Myocyte (in vitro differentiated cells): Measurements from ENCODE around the gene ENGASE. TPM values are rescaled to one million over a fixed set of nuclear protein-coding genes. Genes with fewer than 3 reads are reported as not detected.

Source experiments
- DNase-seq: peaks from one replicate; pipeline ENCODE4 v3.0.0-alpha.2; 2012; ENCODE audit warnings: low read depth
- total RNA-seq: library from RNA; depleted of rRNA; stranded (reverse); fragments of >200 nt; gene quantifications from 2 replicates; pipeline ENCODE4 v1.2.3, GENCODE V29; 2014

The ENGASE gene
- total RNA-seq, 1 donor from 2014 or later, result 36.8 TPM

DNA sequence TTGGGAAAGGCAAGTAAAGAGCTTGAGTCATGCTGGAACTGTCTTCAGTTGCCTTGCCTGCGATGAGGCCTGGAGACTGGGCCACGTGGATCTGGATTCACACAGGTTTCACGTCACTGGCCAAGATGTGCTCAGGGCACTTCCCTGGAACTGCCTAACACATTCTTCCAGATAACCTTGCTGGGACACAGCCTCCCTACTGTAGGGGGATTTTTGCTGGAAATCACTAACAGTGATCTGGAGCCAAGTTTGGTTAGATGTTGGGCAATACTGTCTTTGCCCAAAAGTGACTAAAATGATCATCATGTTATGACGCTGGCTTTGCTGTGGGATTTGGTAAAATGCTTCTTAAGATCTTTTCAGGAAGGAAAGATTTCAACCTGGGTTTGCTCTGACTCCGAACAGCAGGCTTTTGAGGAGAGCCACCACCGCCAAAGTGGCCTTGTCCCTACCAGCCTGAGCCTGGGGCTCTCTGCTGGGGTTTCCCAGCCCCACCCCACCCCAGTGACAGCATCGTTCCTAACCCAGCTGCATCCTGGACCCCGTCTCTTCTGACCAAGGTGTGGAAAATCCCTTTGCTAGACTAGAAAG, 36.0 kb upstream of the ENGASE start:
- peak; percentile 44 for DNase-seq

DNA sequence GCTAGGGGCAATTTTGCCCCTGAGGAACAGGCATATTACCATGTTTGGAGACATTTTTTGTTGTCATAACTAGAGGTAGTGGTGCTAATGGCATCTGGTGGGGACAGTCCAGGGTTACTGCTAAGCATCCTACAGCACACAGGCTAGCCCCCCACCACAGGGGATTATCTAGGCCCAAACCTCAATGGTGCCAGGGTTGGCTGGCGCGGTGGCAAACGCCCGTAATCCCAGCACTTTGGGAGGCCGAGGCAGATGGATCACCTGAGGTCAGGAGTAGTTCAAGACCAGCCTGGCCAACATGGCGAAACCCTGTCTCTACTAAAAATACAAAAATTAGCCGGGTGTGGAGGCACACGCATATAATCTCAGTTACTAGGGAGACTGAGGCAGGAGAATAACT, 35.5 kb upstream of the ENGASE start:
- DNase-seq, result no peak

DNA sequence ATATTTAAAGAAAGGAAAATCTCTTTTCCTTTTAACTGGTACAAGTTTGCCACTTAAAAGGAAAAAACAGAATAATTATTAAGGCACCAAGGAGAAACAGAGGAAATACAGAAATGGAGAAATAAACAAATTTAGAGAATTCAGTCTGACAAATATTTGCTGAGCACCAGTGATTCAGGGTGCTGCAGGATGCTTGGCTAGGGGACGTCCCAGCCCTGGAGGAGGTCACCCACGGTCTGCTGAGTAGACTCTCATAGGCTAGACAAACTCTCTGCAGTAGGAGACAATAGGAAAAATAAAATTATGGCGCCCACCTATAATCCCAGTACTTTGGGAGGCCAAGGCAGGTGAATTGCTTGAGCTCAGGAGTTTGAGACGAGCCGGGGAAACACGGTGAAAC, 34.7 kb upstream of the ENGASE start:
- no peak for DNase-seq

DNA sequence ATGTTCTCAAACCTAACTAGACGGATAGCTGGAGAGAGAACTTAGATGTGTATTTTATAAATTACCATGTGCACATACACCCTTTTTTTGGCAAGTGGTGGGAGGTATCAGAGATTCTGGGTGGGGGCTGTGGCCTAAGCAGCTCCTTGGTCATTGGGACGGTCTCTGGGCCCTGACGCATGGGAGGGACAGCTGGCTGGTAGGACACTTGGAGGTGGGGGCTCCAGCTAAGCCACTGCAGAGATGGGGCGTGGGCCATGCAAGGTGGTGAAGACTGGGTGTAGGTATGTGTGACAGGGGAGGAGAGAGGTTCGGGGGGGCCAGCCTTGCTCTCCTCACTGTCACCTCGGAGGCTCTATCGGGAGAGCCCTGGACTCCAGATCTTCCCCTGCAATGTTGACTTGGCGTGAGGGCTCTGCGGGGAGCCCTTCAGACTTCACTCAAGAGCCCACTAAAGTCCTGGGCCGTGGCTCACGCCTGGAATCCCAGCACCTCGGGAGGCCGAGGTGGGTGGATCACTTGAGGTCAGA, 33.5 kb upstream of the ENGASE start:
- no peak for DNase-seq

DNA sequence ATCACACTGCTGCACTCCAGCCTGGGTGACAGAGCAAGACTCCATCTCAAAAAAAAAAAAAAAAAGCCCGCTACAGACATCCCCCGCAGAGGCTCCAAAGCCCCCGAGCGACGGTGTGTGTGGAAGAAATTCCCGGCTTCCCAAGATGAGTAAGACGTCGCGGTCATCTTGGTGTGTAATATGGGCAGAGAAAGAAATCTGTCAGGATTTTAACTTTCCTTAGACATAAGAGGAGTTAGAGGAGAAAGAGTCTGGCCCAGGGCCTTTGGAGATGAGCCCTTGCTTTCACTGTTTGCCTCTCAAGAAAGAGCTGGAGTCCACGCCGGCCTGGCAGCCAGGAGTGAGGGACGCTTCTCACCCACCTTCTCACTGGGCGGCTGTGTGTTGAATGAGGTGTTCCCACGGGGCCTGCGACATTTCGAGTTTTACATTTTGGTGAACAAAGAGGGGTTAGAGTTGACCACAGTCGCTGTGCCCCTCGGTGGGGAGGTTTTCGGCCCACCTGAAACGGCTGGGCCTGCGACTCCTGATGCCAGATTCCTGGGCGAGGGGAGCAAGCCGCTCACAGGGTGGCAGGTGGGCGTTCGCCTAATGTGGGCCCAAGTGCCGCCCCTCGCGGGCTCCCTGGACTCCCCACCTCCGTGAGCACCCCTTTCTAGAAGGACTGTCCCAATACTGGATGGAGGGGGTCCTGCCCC, 32.8 kb upstream of the ENGASE start:
- DNase-seq, result no peak

DNA sequence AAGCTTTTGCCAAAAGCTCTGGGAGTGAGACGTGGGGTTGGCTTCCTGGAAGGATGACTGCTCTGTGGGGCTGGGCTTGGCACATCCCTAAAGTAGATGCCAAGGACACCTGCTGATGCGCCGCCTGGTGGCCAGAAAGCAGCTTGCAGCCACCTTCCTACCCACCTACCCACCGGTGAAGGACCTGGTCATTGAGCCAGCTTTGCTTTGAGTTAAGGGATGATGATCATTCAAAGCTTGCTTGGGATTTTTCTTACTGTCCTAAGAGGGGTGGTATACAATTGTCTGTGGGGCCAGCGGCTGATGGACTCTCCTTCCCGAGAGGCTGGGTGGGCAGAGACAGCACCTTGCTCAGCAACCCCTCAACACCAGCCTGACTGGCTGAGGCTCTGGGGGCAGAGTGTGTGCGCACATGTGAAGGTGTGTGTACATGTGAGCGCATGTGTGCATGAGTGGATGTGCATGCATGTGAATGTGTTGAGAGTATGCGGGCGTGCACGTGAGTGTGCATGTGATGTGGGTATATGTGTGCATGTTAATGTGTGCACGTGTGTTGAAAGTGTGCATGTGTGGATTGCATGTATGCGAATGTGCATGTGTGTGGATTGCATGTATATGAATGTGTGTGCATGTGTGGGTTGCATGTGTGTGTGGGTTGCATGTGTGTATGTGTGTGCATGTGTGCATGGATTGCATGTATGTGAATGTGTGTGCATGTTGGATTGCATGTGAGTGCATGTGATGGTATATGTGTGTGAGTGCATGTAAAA, 32.0 kb upstream of the ENGASE start:
- peak; percentile 59 for DNase-seq

DNA sequence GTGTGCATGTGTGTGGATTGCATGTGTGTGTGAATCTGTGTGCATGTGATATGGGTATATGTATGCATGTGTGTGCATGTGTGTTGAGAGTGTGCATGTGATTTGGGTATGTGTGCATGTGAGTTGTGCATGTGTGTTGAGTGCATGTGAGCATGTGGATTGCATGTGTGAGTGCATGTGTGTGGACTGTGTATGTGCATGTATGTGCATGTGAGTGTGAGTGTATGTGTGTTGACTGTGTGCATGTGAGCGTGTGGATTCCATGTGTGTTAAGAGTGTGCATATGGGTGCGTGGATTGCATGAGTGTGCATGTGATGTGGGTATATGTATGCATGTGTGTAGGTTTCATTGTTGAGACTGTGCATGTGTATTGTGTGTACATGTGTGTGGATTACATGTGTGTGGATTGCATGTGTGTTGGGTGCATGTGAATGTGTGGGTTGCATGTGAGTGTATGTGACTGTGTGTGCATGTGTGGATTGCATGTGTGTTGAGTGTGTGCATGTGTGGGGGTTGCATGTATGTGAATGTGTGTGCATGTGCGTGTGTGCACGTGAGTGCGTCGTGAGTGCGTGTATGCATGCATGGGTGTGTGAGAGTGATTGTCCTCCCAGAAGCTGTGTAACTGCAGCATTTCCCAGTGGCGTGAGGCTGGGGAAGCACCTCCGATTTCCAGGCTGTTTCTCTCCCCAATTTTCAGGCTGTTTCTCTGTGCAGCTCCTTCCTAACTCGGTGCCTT, 31.3 kb upstream of the ENGASE start:
- DNase-seq, result no peak

DNA sequence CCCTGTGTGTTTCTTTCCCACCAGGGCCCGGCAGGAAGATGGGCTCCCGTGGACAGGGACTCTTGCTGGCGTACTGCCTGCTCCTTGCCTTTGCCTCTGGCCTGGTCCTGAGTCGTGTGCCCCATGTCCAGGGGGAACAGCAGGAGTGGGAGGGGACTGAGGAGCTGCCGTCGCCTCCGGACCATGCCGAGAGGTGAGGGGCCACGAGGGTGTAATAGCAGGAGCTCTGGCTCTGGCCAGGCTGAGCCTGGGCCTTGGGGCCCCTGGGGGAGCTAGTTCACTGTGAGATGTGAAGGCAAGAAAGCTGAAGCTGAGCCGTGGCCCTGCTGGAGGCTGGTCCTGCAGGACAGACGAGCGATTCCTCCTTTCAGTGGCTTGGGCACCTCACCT, 30.7 kb upstream of the ENGASE start:
- no peak for DNase-seq

DNA sequence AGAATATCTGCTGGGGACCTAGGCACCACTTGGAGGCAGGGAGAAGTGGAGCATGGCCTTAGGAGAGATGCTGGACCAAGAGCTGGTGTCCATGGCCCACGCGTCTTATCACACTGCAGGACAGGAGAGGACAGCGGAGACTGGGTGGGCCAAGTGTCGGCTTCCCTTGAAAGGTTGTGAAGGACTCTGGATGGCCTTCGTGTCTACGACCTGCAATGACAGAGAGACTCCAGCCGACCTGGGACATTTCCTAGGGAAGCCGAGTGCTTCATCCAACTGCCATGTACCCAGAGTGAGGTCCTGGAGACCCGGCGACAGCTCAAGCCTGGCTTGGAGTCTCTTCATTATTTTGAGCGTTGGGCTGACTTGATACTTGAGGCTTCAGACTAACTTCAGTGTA, 30.2 kb upstream of the ENGASE start:
- DNase-seq, result no peak

DNA sequence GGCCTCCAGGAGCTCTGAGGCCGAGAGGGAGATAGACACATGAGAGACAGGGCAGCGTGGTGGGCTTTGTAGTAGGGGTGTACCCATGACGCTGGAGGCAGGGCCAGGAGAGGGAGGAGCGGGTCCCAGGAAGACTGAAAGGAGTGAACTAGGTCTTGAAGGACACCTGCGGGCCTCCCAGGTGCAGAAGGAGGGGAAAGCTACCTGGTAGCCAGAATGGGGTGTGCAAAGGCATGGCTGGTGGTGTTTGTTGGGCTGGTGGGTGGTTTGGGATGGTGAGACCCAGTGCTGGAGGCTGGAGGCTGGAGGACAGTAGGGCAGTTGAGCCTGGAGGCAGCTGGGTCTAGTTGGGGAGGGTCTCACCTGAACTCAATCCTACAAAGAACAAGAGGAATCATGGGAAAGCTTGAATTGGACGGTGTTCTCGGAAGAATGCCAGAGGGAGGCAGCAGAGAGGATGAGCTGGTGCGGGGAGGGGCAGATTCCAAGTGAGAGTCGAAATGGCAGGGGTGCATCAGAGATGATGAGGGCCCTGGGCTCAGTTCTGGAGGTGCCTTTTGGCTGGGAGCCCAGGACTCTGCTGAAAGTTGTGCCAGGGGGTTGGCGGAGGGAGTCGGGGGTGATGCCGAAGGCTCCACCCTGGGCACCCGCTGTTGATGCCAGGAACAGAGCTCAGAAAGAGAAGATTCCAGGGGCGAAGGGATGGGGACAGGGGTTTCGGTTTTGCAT, 29.5 kb upstream of the ENGASE start:
- DNase-seq, result no peak

DNA sequence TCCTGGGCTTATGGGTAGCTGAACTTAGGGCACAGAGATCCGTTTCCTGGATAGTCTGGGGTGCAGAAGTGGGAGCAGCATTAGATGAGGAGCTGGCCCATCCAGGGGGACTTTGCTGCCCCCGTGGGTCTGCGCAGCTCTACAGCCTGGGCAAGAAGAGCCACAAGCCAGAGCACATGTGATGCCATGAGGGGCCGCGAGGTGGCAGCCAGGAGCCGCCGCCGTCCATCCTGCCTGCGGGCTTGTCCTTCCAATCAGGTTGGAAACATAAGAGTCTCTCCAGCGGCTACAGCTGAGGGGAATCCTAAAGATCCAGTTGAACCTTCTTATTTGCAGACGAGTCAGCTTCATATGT, 28.8 kb upstream of the ENGASE start:
- peak; percentile 75 for DNase-seq

DNA sequence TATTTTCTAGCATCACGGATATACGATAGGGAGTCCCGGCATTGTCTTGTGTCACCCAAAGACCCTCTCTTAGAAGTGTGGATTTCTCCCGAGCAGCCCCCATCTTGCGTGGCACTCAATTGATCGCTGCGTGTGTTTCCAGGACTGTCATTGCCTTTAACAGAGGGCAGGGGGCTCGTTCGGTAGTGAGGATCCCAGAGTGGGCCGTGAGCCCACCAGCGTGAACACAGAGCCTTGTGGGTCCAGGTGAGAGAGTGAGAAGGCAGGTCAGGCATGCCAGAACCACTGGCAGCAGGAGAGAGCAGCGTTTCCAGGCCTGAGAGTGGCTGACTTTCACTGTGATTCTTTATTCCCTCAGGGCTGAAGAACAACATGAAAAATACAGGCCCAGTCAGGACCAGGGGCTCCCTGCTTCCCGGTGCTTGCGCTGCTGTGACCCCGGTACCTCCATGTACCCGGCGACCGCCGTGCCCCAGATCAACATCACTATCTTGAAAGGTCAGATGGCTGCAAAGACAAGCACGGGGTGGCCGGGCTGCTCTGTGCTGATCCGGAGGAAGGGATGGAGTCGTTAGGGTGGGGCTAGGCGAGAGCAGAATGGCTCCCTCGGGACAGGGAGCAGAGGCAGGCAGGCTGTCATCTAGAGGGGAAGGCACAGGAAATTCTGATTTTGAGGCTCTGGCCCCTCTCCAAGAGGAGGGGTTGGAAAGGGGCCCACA, 28.3 kb upstream of the ENGASE start:
- DNase-seq, result no peak

DNA sequence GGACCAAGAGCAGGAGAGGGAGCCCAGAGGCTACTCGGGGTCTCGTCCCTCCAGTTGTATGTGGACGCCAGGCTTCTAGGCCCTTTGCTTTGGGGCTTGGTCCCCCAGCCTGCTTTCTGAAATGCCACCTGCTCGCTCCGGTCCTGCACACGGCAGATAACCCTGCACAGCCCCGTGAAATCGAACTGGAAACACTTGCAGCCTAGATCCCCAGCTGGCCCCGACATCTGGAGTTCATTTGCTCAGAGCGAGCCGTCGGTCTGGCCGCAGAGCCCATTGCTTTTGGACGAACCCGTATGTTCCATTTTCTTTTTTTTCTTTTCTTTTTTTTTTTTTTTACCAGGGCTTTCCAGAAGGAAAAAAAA, 27.7 kb upstream of the ENGASE start:
- DNase-seq, result no peak

DNA sequence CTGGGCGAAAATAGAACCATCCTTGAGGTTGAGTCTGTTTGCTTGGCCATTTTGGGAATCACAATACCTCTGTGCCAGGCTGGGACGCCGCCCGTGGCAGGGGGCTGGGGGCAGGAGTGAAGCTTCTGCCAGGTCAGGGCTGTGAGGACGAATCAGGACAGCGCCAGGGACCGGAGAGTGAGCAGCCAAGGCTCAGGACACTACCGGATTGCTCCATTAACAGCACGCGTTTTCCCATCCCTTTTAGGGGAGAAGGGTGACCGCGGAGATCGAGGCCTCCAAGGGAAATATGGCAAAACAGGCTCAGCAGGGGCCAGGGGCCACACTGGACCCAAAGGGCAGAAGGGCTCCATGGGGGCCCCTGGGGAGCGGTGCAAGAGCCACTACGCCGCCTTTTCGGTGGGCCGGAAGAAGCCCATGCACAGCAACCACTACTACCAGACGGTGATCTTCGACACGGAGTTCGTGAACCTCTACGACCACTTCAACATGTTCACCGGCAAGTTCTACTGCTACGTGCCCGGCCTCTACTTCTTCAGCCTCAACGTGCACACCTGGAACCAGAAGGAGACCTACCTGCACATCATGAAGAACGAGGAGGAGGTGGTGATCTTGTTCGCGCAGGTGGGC, 27.2 kb upstream of the ENGASE start:
- no peak for DNase-seq

DNA sequence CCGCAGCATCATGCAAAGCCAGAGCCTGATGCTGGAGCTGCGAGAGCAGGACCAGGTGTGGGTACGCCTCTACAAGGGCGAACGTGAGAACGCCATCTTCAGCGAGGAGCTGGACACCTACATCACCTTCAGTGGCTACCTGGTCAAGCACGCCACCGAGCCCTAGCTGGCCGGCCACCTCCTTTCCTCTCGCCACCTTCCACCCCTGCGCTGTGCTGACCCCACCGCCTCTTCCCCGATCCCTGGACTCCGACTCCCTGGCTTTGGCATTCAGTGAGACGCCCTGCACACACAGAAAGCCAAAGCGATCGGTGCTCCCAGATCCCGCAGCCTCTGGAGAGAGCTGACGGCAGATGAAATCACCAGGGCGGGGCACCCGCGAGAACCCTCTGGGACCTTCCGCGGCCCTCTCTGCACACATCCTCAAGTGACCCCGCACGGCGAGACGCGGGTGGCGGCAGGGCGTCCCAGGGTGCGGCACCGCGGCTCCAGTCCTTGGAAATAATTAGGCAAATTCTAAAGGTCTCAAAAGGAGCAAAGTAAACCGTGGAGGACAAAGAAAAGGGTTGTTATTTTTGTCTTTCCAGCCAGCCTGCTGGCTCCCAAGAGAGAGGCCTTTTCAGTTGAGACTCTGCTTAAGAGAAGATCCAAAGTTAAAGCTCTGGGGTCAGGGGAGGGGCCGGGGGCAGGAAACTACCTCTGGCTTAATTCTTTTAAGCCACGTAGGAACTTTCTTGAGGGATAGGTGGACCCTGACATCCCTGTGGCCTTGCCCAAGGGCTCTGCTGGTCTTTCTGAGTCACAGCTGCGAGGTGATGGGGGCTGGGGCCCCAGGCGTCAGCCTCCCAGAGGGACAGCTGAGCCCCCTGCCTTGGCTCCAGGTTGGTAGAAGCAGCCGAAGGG, 26.4 kb upstream of the ENGASE start:
- peak; percentile 60 for DNase-seq

DNA sequence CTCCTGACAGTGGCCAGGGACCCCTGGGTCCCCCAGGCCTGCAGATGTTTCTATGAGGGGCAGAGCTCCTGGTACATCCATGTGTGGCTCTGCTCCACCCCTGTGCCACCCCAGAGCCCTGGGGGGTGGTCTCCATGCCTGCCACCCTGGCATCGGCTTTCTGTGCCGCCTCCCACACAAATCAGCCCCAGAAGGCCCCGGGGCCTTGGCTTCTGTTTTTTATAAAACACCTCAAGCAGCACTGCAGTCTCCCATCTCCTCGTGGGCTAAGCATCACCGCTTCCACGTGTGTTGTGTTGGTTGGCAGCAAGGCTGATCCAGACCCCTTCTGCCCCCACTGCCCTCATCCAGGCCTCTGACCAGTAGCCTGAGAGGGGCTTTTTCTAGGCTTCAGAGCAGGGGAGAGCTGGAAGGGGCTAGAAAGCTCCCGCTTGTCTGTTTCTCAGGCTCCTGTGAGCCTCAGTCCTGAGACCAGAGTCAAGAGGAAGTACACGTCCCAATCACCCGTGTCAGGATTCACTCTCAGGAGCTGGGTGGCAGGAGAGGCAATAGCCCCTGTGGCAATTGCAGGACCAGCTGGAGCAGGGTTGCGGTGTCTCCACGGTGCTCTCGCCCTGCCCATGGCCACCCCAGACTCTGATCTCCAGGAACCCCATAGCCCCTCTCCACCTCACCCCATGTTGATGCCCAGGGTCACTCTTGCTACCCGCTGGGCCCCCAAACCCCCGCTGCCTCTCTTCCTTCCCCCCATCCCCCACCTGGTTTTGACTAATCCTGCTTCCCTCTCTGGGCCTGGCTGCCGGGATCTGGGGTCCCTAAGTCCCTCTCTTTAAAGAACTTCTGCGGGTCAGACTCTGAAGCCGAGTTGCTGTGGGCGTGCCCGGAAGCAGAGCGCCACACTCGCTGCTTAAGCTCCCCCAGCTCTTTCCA, 25.5 kb upstream of the ENGASE start:
- no peak for DNase-seq

DNA sequence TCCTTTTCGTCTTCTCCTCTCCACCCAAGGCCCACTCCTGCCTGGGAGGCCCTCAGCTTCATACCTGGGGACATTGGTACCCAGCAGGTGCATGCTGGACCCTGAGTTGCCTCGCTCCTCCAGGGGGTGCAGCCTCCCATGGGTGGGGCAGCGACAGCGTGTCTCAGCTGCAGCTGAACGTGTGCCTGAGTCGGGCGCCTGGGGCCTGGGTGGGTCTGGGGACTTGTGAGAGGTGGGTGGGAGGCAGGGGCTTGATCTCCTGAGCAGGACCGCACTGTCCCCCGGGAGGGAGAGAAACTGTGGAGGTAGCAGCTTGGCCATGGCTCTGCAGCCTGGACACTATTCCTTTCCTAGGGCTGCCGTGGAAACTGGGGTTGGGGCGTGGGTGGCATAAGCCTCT, 24.8 kb upstream of the ENGASE start:
- no peak for DNase-seq

DNA sequence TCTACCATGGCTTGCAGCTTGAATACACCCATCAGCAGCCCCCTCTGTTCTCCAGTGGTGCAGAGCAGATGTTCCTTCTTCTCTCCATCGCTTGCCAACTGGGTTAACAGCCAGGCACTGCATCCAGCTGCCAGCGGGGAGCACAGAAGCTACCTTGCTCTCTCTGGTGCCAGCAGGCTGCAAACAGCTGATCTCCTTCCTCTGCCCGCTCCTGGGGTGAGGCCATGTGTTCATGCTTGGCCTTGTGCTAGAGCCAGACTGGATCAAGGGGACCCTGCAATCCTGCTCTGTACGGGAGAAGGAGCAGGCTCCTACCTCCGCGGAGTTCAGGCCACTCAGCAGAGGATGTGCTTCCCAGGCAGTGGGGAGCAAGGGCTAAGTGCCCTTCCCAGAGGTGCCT, 24.1 kb upstream of the ENGASE start:
- DNase-seq, result peak; percentile 37
